H9 (cell line): Measurements from ENCODE around the gene HDGFL3. TPM values are rescaled to one million over a fixed set of nuclear protein-coding genes. Genes with fewer than 3 reads are reported as not detected.

Experiments
- DNase-seq: peaks from one replicate; pipeline ENCODE4 v3.0.0-alpha.2; 2017
- H2AFZ ChIP-seq: one replicate; pipeline ENCODE4 v1.6.1; 2013; ENCODE audit warnings: mild to moderate bottlenecking, low read length, control low read depth, moderate library complexity
- H2AK5ac ChIP-seq: 2 replicates; pipeline ENCODE4 v1.6.1; 2013; ENCODE audit warnings: low read length, control low read depth, mixed read lengths; ENCODE audit not compliant: insufficient read length
- H2BK120ac ChIP-seq: one replicate; pipeline ENCODE4 v1.6.1; 2013; ENCODE audit warnings: low read depth, mild to moderate bottlenecking, low read length, control low read depth, inconsistent platforms; ENCODE audit not compliant: poor library complexity, severe bottlenecking
- H2BK12ac ChIP-seq: 2 replicates; pipeline ENCODE4 v1.6.1; 2013; ENCODE audit warnings: low read length, control low read depth, mixed read lengths, low read depth; ENCODE audit not compliant: insufficient read length
- H2BK15ac ChIP-seq: 2 replicates; pipeline ENCODE4 v1.6.1; 2013; ENCODE audit warnings: low read depth, low read length, control low read depth
- H2BK20ac ChIP-seq: one replicate; pipeline ENCODE4 v1.6.1; 2013; ENCODE audit warnings: low read depth, mild to moderate bottlenecking, low read length, control low read depth, inconsistent platforms; ENCODE audit not compliant: poor library complexity, severe bottlenecking
- H2BK5ac ChIP-seq: 2 replicates; pipeline ENCODE4 v1.6.1; 2013; ENCODE audit warnings: low read length, control low read depth, mixed read lengths; ENCODE audit not compliant: insufficient read length
- H3K14ac ChIP-seq: 2 replicates; pipeline ENCODE4 v1.6.1; 2013; ENCODE audit warnings: low read length, control low read depth; ENCODE audit not compliant: insufficient read depth
- H3K18ac ChIP-seq: 2 replicates; pipeline ENCODE4 v1.6.1; 2013; ENCODE audit warnings: low read depth, mild to moderate bottlenecking, mixed read lengths, low read length, control low read depth; ENCODE audit not compliant: insufficient read length
- H3K23ac ChIP-seq: 2 replicates; pipeline ENCODE4 v1.6.1; 2013; ENCODE audit warnings: low read length, control low read depth, mixed read lengths, low read depth; ENCODE audit not compliant: insufficient read length
- H3K23me2 ChIP-seq: 2 replicates; pipeline ENCODE4 v1.6.1; 2013; ENCODE audit warnings: low read depth, mild to moderate bottlenecking, mixed read lengths, low read length, control low read depth; ENCODE audit not compliant: insufficient read length, poor library complexity, severe bottlenecking
- H3K27ac ChIP-seq: 2 replicates; pipeline ENCODE4 v1.5.1; 2013; ENCODE audit warnings: low read length, control low read depth, mixed read lengths, low read depth; ENCODE audit not compliant: insufficient read length
- H3K27me3 ChIP-seq: 2 replicates; pipeline ENCODE4 v1.6.1; 2013; ENCODE audit warnings: low read length, control low read depth, inconsistent platforms; ENCODE audit not compliant: insufficient read depth
- H3K4ac ChIP-seq: 2 replicates; pipeline ENCODE4 v1.6.1; 2013; ENCODE audit warnings: low read depth, mild to moderate bottlenecking, control low read depth, inconsistent platforms, low read length, moderate library complexity
- H3K4me1 ChIP-seq: 2 replicates; pipeline ENCODE4 v1.6.1; 2013; ENCODE audit warnings: low read length, control low read depth, inconsistent platforms; ENCODE audit not compliant: insufficient read depth
- H3K4me2 ChIP-seq: 2 replicates; pipeline ENCODE4 v1.6.1; 2013; ENCODE audit warnings: low read length, control low read depth, mixed read lengths; ENCODE audit not compliant: insufficient read length, insufficient read depth
- H3K56ac ChIP-seq: 2 replicates; pipeline ENCODE4 v1.6.1; 2013; ENCODE audit warnings: low read depth, mild to moderate bottlenecking, mixed read lengths, low read length, control low read depth; ENCODE audit not compliant: insufficient read length
- H3K79me1 ChIP-seq: 2 replicates; pipeline ENCODE4 v1.6.1; 2013; ENCODE audit warnings: low read depth, mild to moderate bottlenecking, moderate library complexity, low read length, control low read depth, inconsistent platforms; ENCODE audit not compliant: insufficient read depth, poor library complexity, severe bottlenecking
- H3K79me2 ChIP-seq: 2 replicates; pipeline ENCODE4 v1.6.1; 2013; ENCODE audit warnings: low read length, control low read depth, inconsistent platforms; ENCODE audit not compliant: insufficient read depth
- H3K9ac ChIP-seq: 2 replicates; pipeline ENCODE4 v1.6.1; 2013; ENCODE audit warnings: low read length, control low read depth, mixed read lengths; ENCODE audit not compliant: insufficient read length; ENCODE audit errors: extremely low read depth
- H3K9me3 ChIP-seq: one replicate; pipeline ENCODE4 v1.6.1; 2013; ENCODE audit warnings: low read depth, low read length, inconsistent platforms; ENCODE audit not compliant: control insufficient read depth
- H3T11ph ChIP-seq: one replicate; pipeline ENCODE4 v1.6.1; 2013; ENCODE audit warnings: mild to moderate bottlenecking, low read length, control low read depth, inconsistent platforms
- H4K20me1 ChIP-seq: one replicate; pipeline ENCODE4 v1.6.1; 2013; ENCODE audit not compliant: control insufficient read depth, insufficient read length, insufficient read depth
- H4K5ac ChIP-seq: 2 replicates; pipeline ENCODE4 v1.6.1; 2013; ENCODE audit warnings: low read depth, mild to moderate bottlenecking, mixed read lengths, low read length, control low read depth; ENCODE audit not compliant: insufficient read length
- H4K8ac ChIP-seq: replicated peaks from 2 replicates; pipeline ENCODE4 v1.6.1; 2013; ENCODE audit warnings: low read length, control low read depth, mixed read lengths, low read depth; ENCODE audit not compliant: insufficient read length
- H4K91ac ChIP-seq: 2 replicates; pipeline ENCODE4 v1.6.1; 2013; ENCODE audit warnings: low read depth, mild to moderate bottlenecking, moderate library complexity, mixed read lengths, low read length, control low read depth; ENCODE audit not compliant: insufficient read length
- H3K27ac Mint-ChIP-seq, 3 experiments: 2 replicates in 2 of 3; 3 replicates in 1 of 3; pipeline ENCODE4 v1.8.0; 2020 to 2021; ENCODE audit warnings: mixed read lengths in 3 of 3, mild to moderate bottlenecking in 1 of 3, moderate library complexity in 1 of 3
- H3K27me3 Mint-ChIP-seq: 2 replicates; pipeline ENCODE4 v1.8.0; 2021; ENCODE audit warnings: low read depth, mild to moderate bottlenecking, moderate library complexity, mixed read lengths
- H3K36me3 Mint-ChIP-seq, 3 experiments: 2 replicates in 2 of 3; 3 replicates in 1 of 3; pipeline ENCODE4 v1.8.0; 2020 to 2021; ENCODE audit warnings: low read depth in 3 of 3, mixed read lengths in 3 of 3; ENCODE audit not compliant: insufficient read depth in 1 of 3
- H3K4me1 Mint-ChIP-seq, 2 experiments: 2 replicates each; pipeline ENCODE4 v1.8.0; 2020; ENCODE audit warnings: mixed read lengths in 2 of 2
- H3K4me3 Mint-ChIP-seq, 2 experiments: 2 replicates in 1 of 2; 3 replicates in 1 of 2; pipeline ENCODE4 v1.8.0; 2020 to 2021; ENCODE audit warnings: mild to moderate bottlenecking in 2 of 2, mixed read lengths in 2 of 2, moderate library complexity in 1 of 2
- H3K9me3 Mint-ChIP-seq, 2 experiments: 2 replicates in 1 of 2; 3 replicates in 1 of 2; pipeline ENCODE4 v1.8.0; 2020; ENCODE audit warnings: mild to moderate bottlenecking in 2 of 2, mixed read lengths in 2 of 2, moderate library complexity in 1 of 2
- CTCF ChIP-seq: fragments of 200-600 bp; sonication (generic); conservative IDR thresholded peaks from 3 replicates; pipeline ENCODE4 v1.8.0; 2021; ENCODE audit warnings: antibody characterized with exemption, mild to moderate bottlenecking
- WGBS: extraction: QIAGEN DNeasy Blood & Tissue Kit; methylation state at CpG from one replicate; pipeline ENCODE4 v1.1.7; 2013; ENCODE audit warnings: missing lambda C conversion rate, low lambda C conversion rate, mixed read lengths; ENCODE audit not compliant: insufficient read length; ENCODE audit errors: extremely low coverage; 5-methylcytosine and 5-hydroxymethylcytosine counted together
- total RNA-seq: library from RNA; stranded (reverse); gene quantifications from 2 replicates; pipeline ENCODE4 v1.2.1, GENCODE V29; 2021

Gene HDGFL3
- total RNA-seq, 1 experiment from 2014 or later, result 120 TPM

GRCh38 chr15:83109532-83109931, 98.1 kb downstream of the HDGFL3 start:
- H3K36me3 Mint-ChIP-seq, result peaks cover 0 to 4% (median 0%) of the 10 kb centered on the region in 3 experiments; a peak in 3 of 7 replicates
- H3K18ac ChIP-seq, result no peak overlapping the region

More at GRCh38 chr15:83109532-83109931, 98.1 kb downstream of the HDGFL3 start:
- no peak overlapping the region for H3K27ac ChIP-seq
- H3T11ph ChIP-seq, result no peak overlapping the region
- no peak overlapping the region for H4K5ac ChIP-seq
- H3K4me1 ChIP-seq, result no peaks in the 10 kb centered on the region; the same call in 1 of the 2 replicates
- Mint-ChIP-seq H3K27ac (no peak overlapping the region), H3K4me3 (no peak overlapping the region), H3K9me3 (peaks cover 0 to 6% of the 10 kb centered on the region in 2 experiments; a peak in 2 of 5 replicates), H3K27me3 (peaks cover 48% of the 10 kb centered on the region), H3K4me1 (peaks cover 5 to 18% of the 10 kb centered on the region in 2 experiments; a peak in 3 of 4 replicates)
- no peak overlapping the region for H4K91ac ChIP-seq
- no peaks in the 10 kb centered on the region for H3K79me1 ChIP-seq
- no peak for TF ChIP-seq CTCF
- no peak overlapping the region for H2BK5ac ChIP-seq
- no peak overlapping the region for H2AFZ ChIP-seq
- H4K8ac ChIP-seq, result no peak overlapping the region
- H3K23ac ChIP-seq, result no peak overlapping the region
- no peak overlapping the region for H2BK20ac ChIP-seq
- no peak overlapping the region for H3K4me2 ChIP-seq
- no peak for DNase-seq
- H4K20me1 ChIP-seq, result no peaks in the 10 kb centered on the region
- no peak overlapping the region for H3K56ac ChIP-seq
- no peak overlapping the region for H2BK120ac ChIP-seq
- no peak overlapping the region for H3K9ac ChIP-seq
- H3K27me3 ChIP-seq, result peaks cover 6% of the 10 kb centered on the region; the same call in 1 of the 2 replicates
- H2BK12ac ChIP-seq, result no peak overlapping the region
- H3K79me2 ChIP-seq, result no peaks in the 10 kb centered on the region
- no peak overlapping the region for H3K4ac ChIP-seq
- H3K14ac ChIP-seq, result no peak overlapping the region
- no peak overlapping the region for H2AK5ac ChIP-seq
- no peaks in the 10 kb centered on the region for H3K9me3 ChIP-seq
- peaks cover 2% of the 10 kb centered on the region for H3K23me2 ChIP-seq
- no peak overlapping the region for H2BK15ac ChIP-seq
- WGBS, result no CpG with 5 or more reads among the region's 12 CpGs
